MCF 10A (cell line): ENCODE results near the gene INHBB. TPM values are rescaled to one million over a fixed set of nuclear protein-coding genes. Genes with fewer than 3 reads are reported as not detected.

Source experiments
- BruUV-seq: library from RNA; stranded (reverse); fragments of 400-500 nt; replicated peaks from 2 replicates; lab custom pipeline; 2021; lab: Mats Ljungman, UMichigan
- CTCF ChIA-PET: fragments of 300-600 bp; sonication (Branson Sonifier 250); formaldehyde crosslinking; extraction: SDS; loops from one replicate; lab custom pipeline; 2021; ENCODE audit warnings: antibody characterized with exemption, inconsistent platforms; lab: Yijun Ruan, JAX
- POLR2A ChIA-PET: fragments of 300-600, 350-650 bp; sonication (Branson Sonifier 250); formaldehyde crosslinking; extraction: SDS; loops from one replicate; lab custom pipeline; 2020; ENCODE audit warnings: antibody characterized with exemption, inconsistent platforms; lab: Yijun Ruan, JAX
- DNase-seq: peaks from one replicate; pipeline ENCODE4 v3.0.0-alpha.2; 2018; ENCODE audit not compliant: unreplicated experiment
- H3K27ac Mint-ChIP-seq: one replicate; pipeline ENCODE4 v1.8.0; 2022; ENCODE audit warnings: mild to moderate bottlenecking, low read depth, mixed read lengths; ENCODE audit not compliant: unreplicated experiment
- H3K27me3 Mint-ChIP-seq: one replicate; pipeline ENCODE4 v1.8.0; 2022; ENCODE audit warnings: mixed read lengths; ENCODE audit not compliant: insufficient read depth, unreplicated experiment
- H3K36me3 Mint-ChIP-seq: one replicate; pipeline ENCODE4 v1.8.0; 2022; ENCODE audit warnings: mild to moderate bottlenecking, moderate library complexity, mixed read lengths; ENCODE audit not compliant: insufficient read depth, unreplicated experiment
- H3K4me1 Mint-ChIP-seq: one replicate; pipeline ENCODE4 v1.8.0; 2022; ENCODE audit warnings: mixed read lengths; ENCODE audit not compliant: insufficient read depth, unreplicated experiment
- H3K4me3 Mint-ChIP-seq: one replicate; pipeline ENCODE4 v1.8.0; 2022; ENCODE audit warnings: mild to moderate bottlenecking, moderate library complexity, mixed read lengths; ENCODE audit not compliant: unreplicated experiment
- H3K9me3 Mint-ChIP-seq: one replicate; pipeline ENCODE4 v1.8.0; 2022; ENCODE audit warnings: mixed read lengths; ENCODE audit not compliant: unreplicated experiment
- intact Hi-C: fragments of 100-400 bp; cut with micrococcal nuclease; formaldehyde crosslinking; loops from 2 replicates; pipeline ENCODE4 v1.14.1; 2022
- total RNA-seq: library from RNA; stranded (reverse); gene quantifications from 2 replicates; pipeline ENCODE4 v1.2.3, GENCODE V29; 2022
- TF ChIP-seq, protein P1 (sequence below): fragments of 200-600 bp; IDR thresholded peaks from one replicate; pipeline ENCODE4 v1.8.0; 2022; ENCODE audit warnings: antibody characterized with exemption, mild to moderate bottlenecking; ENCODE audit not compliant: unreplicated experiment

INHBB gene
- total RNA-seq, 1 experiment from 2014 or later = 0.16 TPM

DNA sequence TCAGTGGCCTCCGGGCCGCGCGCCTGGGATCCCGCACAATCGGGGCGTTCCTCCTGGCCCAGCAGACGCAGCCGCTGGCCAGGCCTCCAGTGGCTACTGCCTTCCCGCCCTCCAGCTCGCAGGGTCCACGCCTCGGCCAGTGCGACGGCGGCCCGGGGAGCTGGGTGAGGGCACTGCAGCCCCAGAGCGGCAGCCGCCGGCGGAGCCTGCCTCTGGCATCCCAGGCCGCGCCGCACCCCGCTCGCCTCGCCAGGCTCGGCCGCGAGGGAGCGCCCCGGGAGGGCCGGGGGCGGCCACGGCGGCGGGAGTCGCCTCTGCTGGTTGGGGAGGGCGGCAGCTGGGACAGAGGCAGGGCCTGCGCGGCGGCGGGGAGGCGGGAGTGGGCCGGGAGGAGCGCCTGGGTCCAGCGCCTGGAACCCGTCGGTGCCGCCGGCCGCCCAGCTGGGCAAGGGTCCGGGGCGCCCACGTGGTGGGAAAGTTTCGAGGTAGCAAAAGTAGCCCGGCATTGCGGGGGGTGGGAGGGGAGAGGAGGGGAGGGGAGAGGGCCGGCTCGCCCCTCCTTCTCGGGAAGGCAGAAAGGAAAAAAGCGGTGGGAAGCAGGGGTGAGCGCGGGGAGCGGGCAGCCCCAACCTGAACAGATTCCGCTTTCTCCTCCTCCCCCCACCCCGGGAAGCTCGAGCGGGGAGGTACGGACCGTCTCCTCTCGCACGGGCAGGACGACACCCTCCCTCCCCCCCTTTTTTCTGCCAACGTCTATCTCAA lies 1.5 kb upstream of the INHBB start:
- peak overlapping the region; percentile 47 for H3K4me3 Mint-ChIP-seq
- intact Hi-C loops = no loop called here
- TF ChIP-seq, protein P1, sequence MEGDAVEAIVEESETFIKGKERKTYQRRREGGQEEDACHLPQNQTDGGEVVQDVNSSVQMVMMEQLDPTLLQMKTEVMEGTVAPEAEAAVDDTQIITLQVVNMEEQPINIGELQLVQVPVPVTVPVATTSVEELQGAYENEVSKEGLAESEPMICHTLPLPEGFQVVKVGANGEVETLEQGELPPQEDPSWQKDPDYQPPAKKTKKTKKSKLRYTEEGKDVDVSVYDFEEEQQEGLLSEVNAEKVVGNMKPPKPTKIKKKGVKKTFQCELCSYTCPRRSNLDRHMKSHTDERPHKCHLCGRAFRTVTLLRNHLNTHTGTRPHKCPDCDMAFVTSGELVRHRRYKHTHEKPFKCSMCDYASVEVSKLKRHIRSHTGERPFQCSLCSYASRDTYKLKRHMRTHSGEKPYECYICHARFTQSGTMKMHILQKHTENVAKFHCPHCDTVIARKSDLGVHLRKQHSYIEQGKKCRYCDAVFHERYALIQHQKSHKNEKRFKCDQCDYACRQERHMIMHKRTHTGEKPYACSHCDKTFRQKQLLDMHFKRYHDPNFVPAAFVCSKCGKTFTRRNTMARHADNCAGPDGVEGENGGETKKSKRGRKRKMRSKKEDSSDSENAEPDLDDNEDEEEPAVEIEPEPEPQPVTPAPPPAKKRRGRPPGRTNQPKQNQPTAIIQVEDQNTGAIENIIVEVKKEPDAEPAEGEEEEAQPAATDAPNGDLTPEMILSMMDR = no peak
- no peak for DNase-seq
- CTCF ChIA-PET = no interaction called here
- no peaks in the 10 kb centered on the region for H3K9me3 Mint-ChIP-seq
- BruUV-seq = no TSS peak
- POLR2A ChIA-PET = interaction anchor here (0.6 to 0.7 kb wide), 2 partner anchors 113 to 609 kb away, joined by 3 to 5 read pairs; no protein-coding TSS in a partner anchor
- H3K27ac Mint-ChIP-seq = no peak overlapping the region
- H3K4me1 Mint-ChIP-seq = peaks cover 6% of the 10 kb centered on the region
- H3K36me3 Mint-ChIP-seq = no peaks in the 10 kb centered on the region
- peaks cover 12% of the 10 kb centered on the region for H3K27me3 Mint-ChIP-seq

DNA sequence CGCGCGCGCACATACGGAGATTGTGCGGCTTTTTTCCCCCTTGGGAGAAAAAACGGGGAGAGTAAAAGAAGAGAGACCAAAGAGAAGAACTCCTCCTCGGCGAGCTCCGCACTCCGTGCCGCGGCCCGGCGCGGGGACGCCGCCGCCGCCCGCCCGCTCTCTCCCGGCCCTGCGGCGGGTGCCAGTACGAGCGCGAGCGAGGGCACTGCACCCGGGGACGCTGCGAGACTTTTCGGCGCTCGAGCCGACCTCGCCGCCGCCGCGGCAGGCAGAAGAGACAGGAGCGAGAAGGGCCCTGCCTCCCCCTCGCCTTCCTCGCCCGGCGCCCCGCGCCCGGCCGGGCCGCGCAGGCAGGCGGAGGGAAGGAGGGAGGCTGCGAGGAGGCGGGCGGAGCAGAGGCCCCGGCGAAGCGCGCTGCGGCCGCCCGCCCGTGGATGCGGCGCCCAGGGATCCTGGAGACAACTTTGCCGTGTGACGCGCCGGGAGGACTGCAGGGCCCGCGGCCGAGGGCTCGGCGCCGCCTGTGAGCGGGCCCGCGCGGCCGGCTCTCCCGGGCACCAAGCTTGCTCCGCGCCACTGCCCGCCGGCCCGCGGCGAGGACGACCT lies 857 bp upstream of the INHBB start:
- Mint-ChIP-seq H3K4me1 (peaks cover 6% of the 10 kb centered on the region), H3K36me3 (no peaks in the 10 kb centered on the region), H3K9me3 (no peaks in the 10 kb centered on the region), H3K27ac (no peak overlapping the region), H3K4me3 (peak overlapping the region; percentile 47), H3K27me3 (peaks cover 12% of the 10 kb centered on the region)
- peak; percentile 7 for DNase-seq
- intact Hi-C loops = no loop called here
- TF ChIP-seq, protein P1 = no peak
- no TSS peak for BruUV-seq
- CTCF ChIA-PET = no interaction called here
- POLR2A ChIA-PET = no interaction called here

DNA sequence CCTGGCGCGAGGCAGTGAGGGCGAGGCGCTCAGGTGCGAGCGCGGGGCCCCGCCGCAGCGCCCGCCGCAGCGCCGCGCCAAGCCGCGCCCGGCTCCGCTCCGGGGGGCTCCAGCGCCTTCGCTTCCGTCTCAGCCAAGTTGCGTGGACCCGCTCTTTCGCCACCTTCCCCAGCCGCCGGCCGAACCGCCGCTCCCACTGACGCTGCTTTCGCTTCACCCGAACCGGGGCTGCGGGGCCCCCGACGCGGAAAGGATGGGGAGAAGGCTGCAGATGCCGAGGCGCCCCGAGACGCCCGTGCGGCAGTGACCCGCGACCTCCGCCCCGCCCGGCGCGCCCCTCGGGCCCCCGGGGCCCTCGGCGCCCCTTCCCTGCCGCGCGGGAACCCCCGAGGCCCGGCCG lies 328 bp upstream of the INHBB start:
- no peaks in the 10 kb centered on the region for H3K36me3 Mint-ChIP-seq
- ChIA-PET CTCF (no interaction called here), POLR2A (no interaction called here)
- intact Hi-C loops = no loop called here
- no peak overlapping the region for H3K27ac Mint-ChIP-seq
- BruUV-seq = no TSS peak
- TF ChIP-seq, protein P1 = no peak
- H3K4me3 Mint-ChIP-seq = peak overlapping the region; percentile 35
- no peak for DNase-seq
- H3K27me3 Mint-ChIP-seq = peaks cover 12% of the 10 kb centered on the region
- H3K4me1 Mint-ChIP-seq = peaks cover 6% of the 10 kb centered on the region
- no peaks in the 10 kb centered on the region for H3K9me3 Mint-ChIP-seq

DNA sequence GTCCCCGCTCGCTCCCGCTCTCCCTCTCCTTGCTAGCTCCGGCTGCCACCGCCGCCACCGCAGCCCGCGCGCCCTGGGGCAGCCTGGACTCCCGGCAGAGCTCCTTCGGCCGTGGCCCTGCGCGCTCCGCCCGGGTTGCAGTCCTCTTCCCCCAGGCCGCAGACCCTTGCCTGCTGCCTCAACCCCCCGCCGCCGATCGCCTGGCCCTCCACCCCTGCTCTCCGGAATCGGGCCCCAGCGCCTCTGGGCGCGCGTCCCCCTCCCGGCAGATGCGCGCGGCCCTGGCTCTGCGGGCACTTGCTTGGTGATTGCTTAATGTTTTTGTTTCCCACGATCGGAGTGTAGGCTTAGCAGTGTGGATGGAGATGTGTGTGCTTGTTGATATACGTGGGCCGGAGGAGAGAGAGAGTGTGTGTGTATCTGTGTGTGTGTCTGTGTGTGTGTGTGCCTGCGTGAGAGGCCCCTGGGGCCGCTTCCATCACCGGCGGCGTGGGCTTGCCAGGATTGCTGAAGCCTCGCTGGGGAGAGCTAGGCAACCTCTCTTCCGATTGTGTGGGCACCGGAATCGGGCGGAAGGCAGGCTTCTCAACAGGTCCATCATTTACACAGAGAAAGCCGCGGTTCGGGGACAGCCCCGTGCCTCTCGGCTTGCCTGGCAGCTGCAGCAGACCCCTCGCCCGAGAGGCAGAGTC lies 877 bp downstream of the INHBB start:
- peak overlapping the region; percentile 23 for H3K4me3 Mint-ChIP-seq
- ChIA-PET POLR2A (no interaction called here), CTCF (interaction anchor here (0.8 kb wide), 1 partner anchor 34 kb away, joined by 4 read pairs; no protein-coding TSS in a partner anchor)
- TF ChIP-seq, protein P1 = no peak
- peaks cover 12% of the 10 kb centered on the region for H3K27me3 Mint-ChIP-seq
- H3K9me3 Mint-ChIP-seq = no peaks in the 10 kb centered on the region
- DNase-seq = no peak
- no peaks in the 10 kb centered on the region for H3K36me3 Mint-ChIP-seq
- peaks cover 6% of the 10 kb centered on the region for H3K4me1 Mint-ChIP-seq
- intact Hi-C loops = no loop called here
- no TSS peak for BruUV-seq
- H3K27ac Mint-ChIP-seq = no peak overlapping the region
